OCI-LY1 (cell line): ENCODE measurements around the gene FBRS.
"Not testable (repeated sequence)": the region's sequence is repeated elsewhere in the genome, so short reads cannot be mapped to it uniquely, and the experiment has no call there.

Source experiments
- H2AFZ ChIP-seq: fragments of 200-600 bp; sonication (generic), shearing (Covaris generic); 2 replicates; pipeline ENCODE4 v1.6.0; 2014; ENCODE audit warnings: antibody characterized with exemption, mild to moderate bottlenecking, low read length
- H3F3A ChIP-seq: fragments of 200-600 bp; sonication (generic), shearing (Covaris generic); 2 replicates; pipeline ENCODE4 v1.6.0; 2014; ENCODE audit warnings: mild to moderate bottlenecking, antibody characterized with exemption, low read length, moderate library complexity; ENCODE audit not compliant: insufficient read depth
- H3K27ac ChIP-seq: fragments of 200-600 bp; sonication (generic); 2 replicates; pipeline ENCODE4 v1.5.1; 2014; ENCODE audit warnings: low read length, mixed run types, mild to moderate bottlenecking, low read depth; ENCODE audit not compliant: poor library complexity, severe bottlenecking
- H3K27me3 ChIP-seq: fragments of 200-600 bp; sonication (generic); 2 replicates; pipeline ENCODE4 v1.6.0; 2014; ENCODE audit warnings: antibody characterized with exemption, mild to moderate bottlenecking, low read length, moderate library complexity; ENCODE audit not compliant: insufficient read depth
- H3K36me3 ChIP-seq: fragments of 200-600 bp; sonication (generic); 2 replicates; pipeline ENCODE4 v1.6.1; 2014; ENCODE audit warnings: mild to moderate bottlenecking, antibody characterized with exemption, low read length, moderate library complexity, mixed read lengths; ENCODE audit not compliant: insufficient read depth
- H3K4me1 ChIP-seq: fragments of 200-600 bp; sonication (generic); 2 replicates; pipeline ENCODE4 v1.5.1; 2014; ENCODE audit warnings: mild to moderate bottlenecking, low read length, moderate library complexity; ENCODE audit not compliant: insufficient read depth, severe bottlenecking
- H3K4me2 ChIP-seq: fragments of 200-600 bp; sonication (generic), shearing (Covaris generic); 2 replicates; pipeline ENCODE4 v1.6.1; 2014; ENCODE audit warnings: low read length
- H3K4me3 ChIP-seq: fragments of 200-600 bp; sonication (generic); 2 replicates; pipeline ENCODE4 v1.5.1; 2014; ENCODE audit warnings: low read length, low read depth, mild to moderate bottlenecking, mixed read lengths; ENCODE audit not compliant: poor library complexity, severe bottlenecking
- H3K79me2 ChIP-seq: fragments of 200-600 bp; shearing (Covaris generic); 2 replicates; pipeline ENCODE4 v1.6.1; 2016; ENCODE audit warnings: mixed run types, low read length, mixed read lengths; ENCODE audit not compliant: insufficient read depth
- H3K9ac ChIP-seq: fragments of 200-600 bp; sonication (generic), shearing (Covaris generic); 2 replicates; pipeline ENCODE4 v1.6.1; 2014; ENCODE audit warnings: mild to moderate bottlenecking, low read length, mixed read lengths
- H3K9me2 ChIP-seq: fragments of 200-600 bp; sonication (generic), shearing (Covaris generic); 2 replicates; pipeline ENCODE4 v1.6.1; 2014; ENCODE audit warnings: low read depth, mild to moderate bottlenecking, low read length, mixed read lengths
- H3K9me3 ChIP-seq: fragments of 200-600 bp; shearing (Covaris generic); 2 replicates; pipeline ENCODE4 v1.6.1; 2014; ENCODE audit warnings: low read length, mixed read lengths
- H4K20me1 ChIP-seq: fragments of 200-600 bp; sonication (generic), shearing (Covaris generic); 2 replicates; pipeline ENCODE4 v1.6.0; 2016; ENCODE audit warnings: mild to moderate bottlenecking, low read length; ENCODE audit not compliant: insufficient read depth
- CTCF ChIP-seq: fragments of 200-600 bp; sonication (generic), shearing (Covaris generic); IDR thresholded peaks from 2 replicates; pipeline ENCODE4 v1.5.1; 2017; ENCODE audit warnings: mild to moderate bottlenecking, antibody characterized with exemption, low read length, moderate library complexity, mixed read lengths
- EZH2 ChIP-seq: fragments of 200-600 bp; sonication (generic), shearing (Covaris generic); IDR thresholded peaks from 2 replicates; pipeline ENCODE4 v1.8.0; 2017; ENCODE audit warnings: borderline replicate concordance, mixed run types, mild to moderate bottlenecking, antibody characterized with exemption, low read length, moderate library complexity, mixed read lengths

The FBRS gene

GRCh38 chr16:30691907-30692306 lies 33.7 kb downstream of the FBRS start:
- Histone ChIP-seq H3K79me2 (no peaks in the 10 kb centered on the region), H3K4me1 (peaks cover 6% of the 10 kb centered on the region), H2AFZ (no peak overlapping the region)

GRCh38 chr16:30692396-30693064 lies 34.3 kb downstream of the FBRS start:
- no peaks in the 10 kb centered on the region for H3K36me3 ChIP-seq
- H3K27me3 ChIP-seq: no peaks in the 10 kb centered on the region
- no peaks in the 10 kb centered on the region for H3K79me2 ChIP-seq
- no peak overlapping the region for H3K9ac ChIP-seq
- no peaks in the 10 kb centered on the region for H3K9me3 ChIP-seq
- H2AFZ ChIP-seq: no peak overlapping the region
- no peaks in the 10 kb centered on the region for H3K9me2 ChIP-seq
- H3K4me3 ChIP-seq: no peak overlapping the region
- H3K27ac ChIP-seq: no peak overlapping the region
- TF ChIP-seq EZH2 (no peak), CTCF (no peak)
- no peaks in the 10 kb centered on the region; the same call in 1 of the 2 replicates for H3F3A ChIP-seq
- H4K20me1 ChIP-seq: no peaks in the 10 kb centered on the region
- H3K4me1 ChIP-seq: peaks cover 12% of the 10 kb centered on the region
- H3K4me2 ChIP-seq: no peak overlapping the region

More at GRCh38 chr16:30691907-30692306, 33.7 kb downstream of the FBRS start:
- Histone ChIP-seq H3K27me3 (no peaks in the 10 kb centered on the region), H3K9me2 (no peaks in the 10 kb centered on the region), H3K4me2 (no peak overlapping the region), H3K9ac (no peak overlapping the region), H3F3A (no peaks in the 10 kb centered on the region; the same call in 1 of the 2 replicates), H3K4me3 (no peak overlapping the region), H3K27ac (no peak overlapping the region), H4K20me1 (no peaks in the 10 kb centered on the region), H3K36me3 (no peaks in the 10 kb centered on the region), H3K9me3 (no peaks in the 10 kb centered on the region)
- no peak for TF ChIP-seq CTCF
- no peak for TF ChIP-seq EZH2

- H3K4me1 ChIP-seq: peaks cover 23% of the 10 kb centered on the region
- TF ChIP-seq CTCF (no peak), EZH2 (no peak)
- no peaks in the 10 kb centered on the region; the same call in 1 of the 2 replicates for H3F3A ChIP-seq
- H3K9me2 ChIP-seq: no peaks in the 10 kb centered on the region
- H3K79me2 ChIP-seq: peaks cover 12% of the 10 kb centered on the region
- H3K9me3 ChIP-seq: no peaks in the 10 kb centered on the region
- no peak overlapping the region for H3K9ac ChIP-seq
- H3K36me3 ChIP-seq: peaks cover 6% of the 10 kb centered on the region
- H3K4me2 ChIP-seq: no peak overlapping the region
- H2AFZ ChIP-seq: no peak overlapping the region
- no peak overlapping the region for H3K27ac ChIP-seq
- no peaks in the 10 kb centered on the region for H4K20me1 ChIP-seq
- no peaks in the 10 kb centered on the region for H3K27me3 ChIP-seq
- no peak overlapping the region for H3K4me3 ChIP-seq
Observed at GRCh38 chr16:30694926-30695693, 36.9 kb downstream of the FBRS start.

GRCh38 chr16:30696646-30697045 lies 38.4 kb downstream of the FBRS start:
- H2AFZ ChIP-seq, H3K27ac ChIP-seq, H3K4me3 ChIP-seq, H3K27me3 ChIP-seq, H3K9me3 ChIP-seq, H3K4me2 ChIP-seq, H3F3A ChIP-seq, H3K9me2 ChIP-seq, H4K20me1 ChIP-seq, H3K9ac ChIP-seq: not testable (repeated sequence)
- H3K36me3 ChIP-seq: peaks cover 22% of the 10 kb centered on the region
- peaks cover 24% of the 10 kb centered on the region for H3K4me1 ChIP-seq
- H3K79me2 ChIP-seq: peaks cover 23% of the 10 kb centered on the region
